IMR-90 (cell line): ENCODE results near the gene HUWE1. TPM values are rescaled to one million over a fixed set of nuclear protein-coding genes. Genes with fewer than 3 reads are reported as not detected.

Experiments used
- ATAC-seq: fragments of 200-7000 bp; cut with Tn5 transposase; 2 replicates; pipeline ENCODE4 v1.9.1; 2020; ENCODE audit warnings: low read depth, mild to moderate bottlenecking, moderate library complexity
- BruUV-seq: library from RNA; stranded (reverse); fragments of 400-500 nt; replicated peaks from 2 replicates; lab custom pipeline; 2021; lab: Mats Ljungman, UMichigan
- CTCF ChIA-PET: fragments of 300-600 bp; formaldehyde crosslinking; extraction: SDS; loops from one replicate; lab custom pipeline; 2021; ENCODE audit warnings: antibody characterized with exemption; lab: Yijun Ruan, JAX
- POLR2A ChIA-PET: fragments of 300-600 bp; sonication (Branson Sonifier 250); formaldehyde crosslinking; loops from one replicate; lab custom pipeline; 2022; ENCODE audit warnings: antibody characterized with exemption; ENCODE audit not compliant: unreplicated experiment; lab: Charles Lee
- DNase-seq: peaks from one replicate; pipeline ENCODE4 v3.0.0; 2013
- H2AFZ ChIP-seq: replicated peaks from 2 replicates; pipeline ENCODE3; 2013; ENCODE audit warnings: low read length, mild to moderate bottlenecking; ENCODE audit not compliant: poor library complexity
- H2AK5ac ChIP-seq: 2 replicates; pipeline ENCODE4 v1.6.1; 2013; ENCODE audit warnings: low read depth, low read length, inconsistent platforms
- H2AK9ac ChIP-seq: replicated peaks from 2 replicates; pipeline ENCODE3; 2013; ENCODE audit warnings: mild to moderate bottlenecking, low read depth, low read length, moderate library complexity; ENCODE audit not compliant: poor library complexity
- H2BK120ac ChIP-seq: 2 replicates; pipeline ENCODE4 v1.6.1; 2013; ENCODE audit warnings: low read depth, low read length, inconsistent platforms
- H2BK15ac ChIP-seq: 3 replicates; pipeline ENCODE4 v1.6.1; 2013; ENCODE audit warnings: low read depth, low read length, inconsistent platforms
- H2BK20ac ChIP-seq: 2 replicates; pipeline ENCODE4 v1.6.1; 2013; ENCODE audit warnings: low read depth, mild to moderate bottlenecking, inconsistent platforms, low read length, moderate library complexity
- H2BK5ac ChIP-seq: 2 replicates; pipeline ENCODE4 v1.6.1; 2013; ENCODE audit warnings: mild to moderate bottlenecking, low read depth, low read length, inconsistent platforms; ENCODE audit not compliant: poor library complexity, severe bottlenecking
- H3K14ac ChIP-seq: replicated peaks from 2 replicates; pipeline ENCODE4 v1.6.1; 2013; ENCODE audit warnings: low read depth, low read length, inconsistent platforms
- H3K18ac ChIP-seq: 2 replicates; pipeline ENCODE4 v1.6.1; 2013; ENCODE audit warnings: low read depth, low read length, control low read depth
- H3K23ac ChIP-seq: 2 replicates; pipeline ENCODE4 v1.6.1; 2013; ENCODE audit warnings: low read depth, low read length, inconsistent platforms
- H3K27ac ChIP-seq: 2 replicates; pipeline ENCODE4 v1.5.1; 2013; ENCODE audit warnings: mild to moderate bottlenecking, control low read depth, low read length; ENCODE audit not compliant: insufficient read depth
- H3K27me3 ChIP-seq: 2 replicates; pipeline ENCODE4 v1.6.1; 2013; ENCODE audit warnings: low read length; ENCODE audit not compliant: control insufficient read depth, insufficient read depth
- H3K36me3 ChIP-seq: 2 replicates; pipeline ENCODE4 v1.6.1; 2013; ENCODE audit warnings: low read length, mixed read lengths; ENCODE audit not compliant: control insufficient read depth, insufficient read depth
- H3K4ac ChIP-seq: 2 replicates; pipeline ENCODE4 v1.6.1; 2013; ENCODE audit warnings: low read depth, low read length, inconsistent platforms
- H3K4me1 ChIP-seq: 2 replicates; pipeline ENCODE4 v1.6.1; 2013; ENCODE audit warnings: low read length, mixed read lengths; ENCODE audit not compliant: control insufficient read depth, insufficient read depth
- H3K4me2 ChIP-seq: 2 replicates; pipeline ENCODE4 v1.6.1; 2013; ENCODE audit warnings: low read depth, mild to moderate bottlenecking, control low read depth, low read length, moderate library complexity
- H3K4me3 ChIP-seq: 2 replicates; pipeline ENCODE4 v1.5.1; 2013; ENCODE audit warnings: low read depth, mild to moderate bottlenecking, control low read depth, low read length, moderate library complexity; ENCODE audit not compliant: insufficient read depth
- H3K56ac ChIP-seq: 2 replicates; pipeline ENCODE4 v1.6.1; 2013; ENCODE audit warnings: low read length, inconsistent platforms; ENCODE audit not compliant: insufficient read depth; ENCODE audit errors: extremely low read depth
- H3K79me1 ChIP-seq, 2 experiments: 2 replicates each; pipeline ENCODE4 v1.6.1; 2013; ENCODE audit warnings: low read length in 2 of 2, inconsistent platforms in 1 of 2, low read depth in 1 of 2
- H3K9ac ChIP-seq: 2 replicates; pipeline ENCODE4 v1.6.1; 2013; ENCODE audit warnings: low read depth, low read length, control low read depth
- H3K9me1 ChIP-seq: 2 replicates; pipeline ENCODE4 v1.6.1; 2013; ENCODE audit warnings: low read length, inconsistent platforms; ENCODE audit not compliant: insufficient read depth
- H3K9me3 ChIP-seq: 2 replicates; pipeline ENCODE4 v1.6.1; 2013; ENCODE audit warnings: low read length; ENCODE audit not compliant: control insufficient read depth, insufficient read depth
- H4K20me1 ChIP-seq: 2 replicates; pipeline ENCODE4 v1.6.1; 2013; ENCODE audit warnings: low read length, inconsistent platforms; ENCODE audit not compliant: insufficient read depth
- H4K5ac ChIP-seq: 2 replicates; pipeline ENCODE4 v1.6.1; 2013; ENCODE audit warnings: mild to moderate bottlenecking, low read depth, low read length, control low read depth
- H4K8ac ChIP-seq, 2 experiments: 2 replicates each; pipeline ENCODE4 v1.6.1; 2013; ENCODE audit warnings: low read depth in 2 of 2, low read length in 2 of 2, control low read depth in 1 of 2, inconsistent platforms in 1 of 2
- H4K91ac ChIP-seq: 2 replicates; pipeline ENCODE4 v1.6.1; 2013; ENCODE audit warnings: low read depth, low read length, inconsistent platforms; ENCODE audit not compliant: insufficient read depth
- FOS ChIP-seq: fragments of 150-350 bp; IDR thresholded peaks from 2 replicates; pipeline ENCODE4 v1.6.1; 2016; ENCODE audit warnings: low read depth, low read length
- SMC3 ChIP-seq: fragments of 150-350 bp; IDR thresholded peaks from 2 replicates; pipeline ENCODE4 v1.6.1; 2016; ENCODE audit warnings: low read depth, mild to moderate bottlenecking, antibody characterized with exemption, low read length, moderate library complexity
- WGBS, 2 experiments: methylation state at CpG; one replicate each; pipeline versions ENCODE4 v1.1.5 to v1.1.7; 2013; ENCODE audit warnings: missing lambda C conversion rate in 2 of 2; ENCODE audit not compliant: insufficient read length in 1 of 2; ENCODE audit errors: extremely low coverage in 2 of 2; 5-methylcytosine and 5-hydroxymethylcytosine counted together
- dilution Hi-C: fragments of 300-500 bp; cut with HindIII; formaldehyde crosslinking; loops from one replicate; pipeline ENCODE4 v1.14.3; 2018; ENCODE audit warnings: low sequenced_read_pairs; ENCODE audit not compliant: unreplicated experiment
- in situ Hi-C: fragments of 300-500 bp; cut with MboI; formaldehyde crosslinking; loops from 3 replicates; pipeline ENCODE4 v1.14.3; 2019; ENCODE audit warnings: low sequenced_read_pairs, inconsistent platforms, mixed read lengths
- intact Hi-C: fragments of 100-400 bp; cut with micrococcal nuclease; formaldehyde crosslinking; loops from 2 replicates; pipeline ENCODE4 v1.10.0; 2022
- polyA plus RNA-seq, 3 experiments: library from polyadenylated mRNA; depleted of rRNA; stranded (reverse); fragments of >200 nt; gene quantifications; 2 replicates each; pipeline ENCODE4 v1.2.3, GENCODE V29; 2012; ENCODE audit warnings: low replicate concordance in 1 of 3
- total RNA-seq: library from RNA; depleted of rRNA; stranded (reverse); fragments of >200 nt; gene quantifications from 2 replicates; pipeline ENCODE4 v1.2.3, GENCODE V29; 2012
- TF ChIP-seq, protein P1 (sequence below): fragments of 150-350 bp; IDR thresholded peaks from 2 replicates; pipeline ENCODE4 v1.6.1; 2016; ENCODE audit warnings: low read depth, mild to moderate bottlenecking, low read length, moderate library complexity, borderline replicate concordance

The HUWE1 gene
- total and polyA plus RNA-seq, 2 of the 4 experiments (the other 2 are of a cell fraction), result 47.6 to 57.7 TPM

DNA sequence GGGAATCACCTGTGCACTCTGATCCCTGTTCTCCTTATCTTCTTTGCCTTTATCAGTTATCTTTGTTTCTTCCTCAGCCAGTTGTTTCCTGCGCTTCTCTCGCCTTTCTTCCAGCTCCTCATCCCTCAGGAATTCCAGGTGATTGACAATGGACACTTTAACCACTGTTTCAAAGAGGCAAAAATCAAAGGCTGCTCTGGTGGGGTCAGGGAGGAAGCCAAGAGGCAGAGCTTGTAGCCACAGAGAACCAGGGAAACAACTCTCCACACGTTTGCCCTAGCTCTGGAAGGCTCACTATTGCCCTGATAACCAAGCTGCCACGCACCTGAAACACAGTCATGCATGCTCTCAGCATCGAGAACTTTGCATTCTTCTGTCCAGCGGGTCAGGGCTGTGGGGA lies 127.9 kb downstream of the HUWE1 start:
- no peak overlapping the region for H3K14ac ChIP-seq
- H3K4me1 ChIP-seq, result no peaks in the 10 kb centered on the region
- H3K36me3 ChIP-seq, result peaks cover 59% of the 10 kb centered on the region
- H3K56ac ChIP-seq, result no peak overlapping the region
- no peak for ATAC-seq
- no peak overlapping the region for H3K23ac ChIP-seq
- H3K9ac ChIP-seq, result no peak overlapping the region
- no peak overlapping the region for H3K27ac ChIP-seq
- intact Hi-C loops, result no loop called here
- H3K4me2 ChIP-seq, result no peak overlapping the region
- no peaks in the 10 kb centered on the region for H3K9me3 ChIP-seq
- H3K79me1 ChIP-seq, result peaks cover 6 to 8% of the 10 kb centered on the region in 2 experiments; a peak in 2 of 4 replicates
- DNase-seq, result no peak
- CTCF ChIA-PET, result no interaction called here
- WGBS, 2 experiments, result no CpG with 5 or more reads among the region's 6 CpGs
- H3K27me3 ChIP-seq, result peaks cover 7% of the 10 kb centered on the region; the same call in 1 of the 2 replicates
- no peak overlapping the region for H2AFZ ChIP-seq
- H4K8ac ChIP-seq, result no peak overlapping the region
- no peak overlapping the region for H4K91ac ChIP-seq
- H2BK15ac ChIP-seq, result no peak overlapping the region
- H3K4ac ChIP-seq, result no peak overlapping the region
- H2BK5ac ChIP-seq, result no peak overlapping the region
- H2BK120ac ChIP-seq, result no peak overlapping the region
- in situ Hi-C loops, result no loop called here
- POLR2A ChIA-PET, result no interaction called here
- H4K20me1 ChIP-seq, result 0 out of 2 replicates have a peak, but pooled peaks cover 4% of the 10 kb centered on the region
- TF ChIP-seq, protein P1, sequence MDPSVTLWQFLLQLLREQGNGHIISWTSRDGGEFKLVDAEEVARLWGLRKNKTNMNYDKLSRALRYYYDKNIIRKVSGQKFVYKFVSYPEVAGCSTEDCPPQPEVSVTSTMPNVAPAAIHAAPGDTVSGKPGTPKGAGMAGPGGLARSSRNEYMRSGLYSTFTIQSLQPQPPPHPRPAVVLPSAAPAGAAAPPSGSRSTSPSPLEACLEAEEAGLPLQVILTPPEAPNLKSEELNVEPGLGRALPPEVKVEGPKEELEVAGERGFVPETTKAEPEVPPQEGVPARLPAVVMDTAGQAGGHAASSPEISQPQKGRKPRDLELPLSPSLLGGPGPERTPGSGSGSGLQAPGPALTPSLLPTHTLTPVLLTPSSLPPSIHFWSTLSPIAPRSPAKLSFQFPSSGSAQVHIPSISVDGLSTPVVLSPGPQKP, result no peak
- no peak for TF ChIP-seq FOS
- TF ChIP-seq SMC3, result no peak
- H4K5ac ChIP-seq, result no peak overlapping the region
- no peak overlapping the region for H2BK20ac ChIP-seq
- no peak overlapping the region for H2AK5ac ChIP-seq
- no peak overlapping the region for H3K4me3 ChIP-seq
- H2AK9ac ChIP-seq, result no peak overlapping the region
- BruUV-seq, result TSS peak; percentile 48
- dilution Hi-C loops, result no loop called here
- peaks cover 15% of the 10 kb centered on the region for H3K9me1 ChIP-seq
- no peak overlapping the region for H3K18ac ChIP-seq
